T-helper 2 cell treated with Interferon-gamma antibody and Interleukin-4, amounts not matched to agents 100 ng/mL and 5 ng/mL, for 36 hours (primary cell): ENCODE data around the gene VGLL4. TPM values are rescaled to one million over a fixed set of nuclear protein-coding genes. Genes with fewer than 3 reads are reported as not detected.
"Not testable (repeated sequence)": the region's sequence is repeated elsewhere in the genome, so short reads cannot be mapped to it uniquely, and the experiment has no call there.

Experiments used
- intact Hi-C: fragments of 100-400 bp; cut with micrococcal nuclease; formaldehyde crosslinking; loops from one replicate; pipeline ENCODE4 v1.15.1; 2023
- total RNA-seq: library from RNA; stranded (reverse); gene quantifications from 2 replicates; pipeline ENCODE4 v1.2.3, GENCODE V29; 2022

VGLL4 gene
- total RNA-seq, 1 donor from 2014 or later, result 46.7 TPM

GRCh38 chr3:11588755-11589154, 55.0 kb downstream of the VGLL4 start:
- intact Hi-C loops, result no loop called here

DNA sequence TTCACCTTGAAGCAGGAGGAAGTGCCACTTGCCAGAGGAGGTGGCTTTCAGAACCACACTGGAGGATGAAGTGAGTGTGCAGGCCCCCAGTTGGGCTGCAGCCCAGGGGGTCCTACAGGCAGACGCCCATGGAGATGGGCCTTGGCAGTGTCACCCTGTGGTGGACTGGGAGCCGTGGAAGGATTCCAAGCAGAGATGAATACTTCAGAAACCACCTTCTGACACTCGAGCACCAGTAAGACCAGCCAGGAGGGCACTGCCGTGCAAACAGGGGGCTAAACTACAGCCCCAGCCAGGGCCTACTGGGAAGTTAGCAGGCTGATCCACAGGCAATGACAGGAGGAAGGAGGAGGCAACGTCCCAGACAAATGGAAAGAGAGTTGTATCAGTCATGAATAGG, 55.4 kb downstream of the VGLL4 start:
- intact Hi-C loops, result no loop called here

DNA sequence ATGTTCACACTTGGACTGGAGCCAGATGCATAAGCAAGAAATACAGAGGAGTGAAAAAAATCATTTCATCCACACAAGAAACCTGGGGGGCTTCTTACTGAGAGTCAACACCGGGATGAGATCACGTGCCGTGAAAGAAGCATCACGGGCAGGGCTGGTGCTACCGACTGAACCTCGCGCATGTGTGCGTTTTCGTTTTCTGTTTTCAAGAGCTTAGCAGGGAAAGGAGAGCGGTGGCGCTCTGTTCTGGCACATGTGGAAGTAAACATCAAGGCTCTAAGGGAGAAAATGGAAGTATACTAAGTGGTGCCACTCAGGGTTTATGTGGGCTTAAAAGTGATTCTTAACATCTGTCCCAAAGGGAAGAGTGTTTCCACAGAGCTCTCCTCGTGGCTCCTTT, 55.9 kb downstream of the VGLL4 start:
- intact Hi-C loops, result no loop called here

GRCh38 chr3:11584570-11584969, 59.1 kb downstream of the VGLL4 start:
- intact Hi-C loops, result loop anchor here (5.0 kb wide), 1 partner anchor 58 kb away; the partner anchor contains the start of gene VGLL4

GRCh38 chr3:11583638-11584046, 60.1 kb downstream of the VGLL4 start:
- intact Hi-C loops, result loop anchor here (5.0 kb wide), 1 partner anchor 59 kb away; the partner anchor contains the start of gene VGLL4

- intact Hi-C loops, result loop anchor here (5.0 kb wide), 1 partner anchor 59 kb away; the partner anchor contains the start of gene VGLL4
Measured at GRCh38 chr3:11583235-11583634, 60.5 kb downstream of the VGLL4 start.

GRCh38 chr3:11582191-11582968, 61.3 kb downstream of the VGLL4 start:
- intact Hi-C loops, result loop anchor here (5.0 kb wide), 1 partner anchor 60 kb away; the partner anchor contains the start of gene VGLL4

GRCh38 chr3:11581237-11582190, 62.2 kb downstream of the VGLL4 start:
- intact Hi-C loops, result loop anchor here (5.0 kb wide), 1 partner anchor 61 kb away; the partner anchor contains the start of gene VGLL4

- intact Hi-C loops, result loop anchor here (5.0 kb wide), 1 partner anchor 62 kb away; the partner anchor contains the start of gene VGLL4
Measured at GRCh38 chr3:11580645-11581044, 63.1 kb downstream of the VGLL4 start.

DNA sequence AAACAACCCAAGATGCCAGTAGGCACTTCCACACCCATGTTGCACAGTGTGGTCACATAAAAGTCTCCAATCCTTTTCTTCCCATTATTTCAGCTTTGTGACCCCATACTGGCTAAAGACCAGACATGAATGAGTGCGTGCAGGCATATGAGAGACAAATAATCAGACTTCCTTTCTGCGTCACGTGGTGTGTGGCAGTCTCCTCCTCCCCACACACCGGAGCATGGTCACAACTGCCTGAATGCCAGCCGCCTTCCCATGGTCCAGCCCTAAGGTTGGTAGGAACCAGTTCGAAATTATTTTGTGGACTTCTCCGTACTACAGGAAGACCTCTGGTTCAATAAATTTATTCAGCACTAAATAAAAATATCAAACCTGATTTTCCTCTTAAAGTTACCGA, 65.5 kb downstream of the VGLL4 start:
- intact Hi-C loops, result no loop called here

DNA sequence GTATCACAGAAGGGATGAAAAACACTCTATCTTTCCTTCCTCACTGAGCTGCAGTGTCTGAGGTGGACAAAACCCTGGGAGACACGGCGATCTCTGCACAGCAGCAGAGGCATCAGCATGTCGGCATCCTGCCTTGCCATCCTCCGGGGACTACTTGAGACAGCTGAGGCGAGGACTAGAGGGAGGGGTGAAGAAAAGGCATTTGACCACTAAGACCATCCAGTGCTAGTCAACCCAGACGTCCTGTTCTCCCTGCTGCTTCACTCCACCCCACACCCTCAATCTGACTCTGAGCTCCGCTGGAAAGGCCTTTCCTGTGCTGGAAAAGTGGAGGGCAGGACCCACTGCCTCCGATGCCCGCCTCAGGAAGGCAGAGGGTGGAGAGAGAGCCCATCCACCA, 67.3 kb downstream of the VGLL4 start:
- intact Hi-C loops, result no loop called here

DNA sequence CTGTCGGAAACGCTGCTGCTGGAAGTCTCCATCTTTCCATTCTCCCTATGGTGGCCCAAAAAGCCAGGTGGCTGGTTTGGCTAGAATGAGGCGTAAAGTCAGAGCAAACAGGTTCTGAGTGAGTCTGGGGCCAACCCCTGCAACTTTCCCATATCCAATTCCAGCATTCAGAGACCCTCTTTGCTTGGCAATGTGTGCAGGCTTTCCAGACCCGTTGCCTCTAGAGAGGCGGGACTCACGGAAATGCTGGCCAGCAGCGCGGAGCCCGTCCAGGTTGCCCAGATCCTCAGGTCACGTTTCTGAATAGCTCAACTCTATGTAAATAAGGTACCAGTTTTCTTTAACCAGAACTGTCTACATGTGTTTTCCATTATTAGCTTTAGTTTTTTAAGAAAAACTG, 68.0 kb downstream of the VGLL4 start:
- intact Hi-C loops, result no loop called here

GRCh38 chr3:11574981-11575669, 68.6 kb downstream of the VGLL4 start:
- intact Hi-C loops, result no loop called here

DNA sequence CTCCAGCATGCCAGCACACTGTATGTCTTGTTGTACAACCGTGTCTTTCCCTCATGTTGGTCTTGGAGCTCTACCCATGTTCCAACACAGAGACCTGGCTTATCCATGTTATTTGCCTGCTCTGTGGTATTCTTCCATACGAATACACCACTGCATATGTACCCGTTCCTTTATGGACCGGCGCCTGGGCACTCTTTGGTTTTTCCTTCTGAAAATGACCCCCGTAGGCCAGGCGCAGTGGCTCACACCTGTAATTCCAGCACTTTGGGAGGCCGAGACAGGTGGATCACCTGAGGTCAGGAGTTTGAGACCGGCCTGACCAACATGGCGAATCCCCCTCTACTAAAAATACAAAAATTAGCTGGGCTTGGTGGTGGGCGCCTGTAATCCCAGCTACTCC, 71.1 kb downstream of the VGLL4 start:
- intact Hi-C loops, result not testable (repeated sequence)

DNA sequence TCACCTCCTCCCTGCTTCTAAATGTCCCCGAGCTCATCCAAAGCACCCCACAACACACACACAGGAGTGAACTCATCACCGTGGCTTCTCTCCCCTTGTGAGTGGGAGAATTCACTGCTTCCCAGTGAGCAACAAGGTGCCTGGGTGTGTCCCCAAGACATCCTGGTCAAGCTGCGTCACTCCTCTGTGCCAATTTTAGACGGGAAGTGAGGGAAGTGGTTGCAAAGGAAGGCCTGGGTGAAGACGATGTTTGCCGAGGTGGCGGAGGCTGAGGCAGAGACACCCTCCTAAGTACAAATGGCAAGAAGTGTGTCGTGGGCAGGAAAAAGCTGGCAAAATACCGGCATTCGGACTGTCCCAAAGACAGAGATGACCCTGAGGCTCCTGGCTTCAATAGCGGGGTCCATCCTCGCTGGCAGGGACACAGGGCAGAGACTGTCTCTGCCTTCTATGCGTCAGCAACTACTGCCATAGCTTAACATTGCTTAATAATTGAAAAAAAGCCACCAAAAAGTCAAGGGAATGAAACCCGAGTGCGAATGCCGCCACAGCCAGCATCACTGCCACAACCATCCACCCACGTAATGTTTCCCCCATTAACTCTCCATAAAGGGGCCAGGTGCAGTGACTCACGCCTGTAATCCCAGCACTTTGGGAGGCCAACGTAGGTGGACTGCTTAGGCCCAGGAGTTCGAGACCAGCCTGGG, 72.8 kb downstream of the VGLL4 start:
- intact Hi-C loops, result no loop called here

GRCh38 chr3:11570251-11570650, 73.5 kb downstream of the VGLL4 start:
- intact Hi-C loops, result no loop called here

DNA sequence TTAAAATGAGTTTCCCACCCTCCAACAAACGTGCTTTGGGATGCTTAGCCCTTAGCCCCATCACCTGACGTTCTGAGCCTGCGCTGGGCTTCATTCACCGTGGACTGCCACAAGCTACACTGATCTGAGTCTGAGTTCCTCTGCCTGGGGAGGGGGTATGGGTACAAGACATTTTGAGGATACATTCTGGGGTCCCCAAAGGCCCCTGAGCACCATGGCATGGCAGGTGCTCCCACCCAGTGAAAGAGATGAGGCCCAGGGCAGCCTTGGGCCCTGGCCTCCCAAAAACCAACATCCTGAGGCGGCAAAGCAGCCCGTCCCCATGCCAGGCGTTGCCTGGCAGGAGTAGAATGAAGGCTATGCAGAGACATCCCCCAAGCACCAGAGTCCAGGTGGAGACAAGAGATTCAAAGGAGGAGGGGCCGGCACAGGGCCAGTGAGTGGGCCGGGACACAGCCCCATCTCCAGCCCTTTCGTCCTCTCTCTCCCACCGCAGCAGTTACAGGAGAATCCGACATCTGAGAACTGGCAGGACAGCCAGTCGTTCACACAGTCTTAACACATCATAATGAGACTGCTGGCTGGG, 74.5 kb downstream of the VGLL4 start:
- intact Hi-C loops, result no loop called here

- intact Hi-C loops, result no loop called here
Measured at GRCh38 chr3:11568503-11569155, 75.1 kb downstream of the VGLL4 start.
